Uterus (tissue), 4 donors: Measurements from ENCODE around the gene THAP4. TPM values are rescaled to one million over a fixed set of nuclear protein-coding genes. Genes with fewer than 3 reads are reported as not detected.

Experiments
- DNase-seq, 2 donors: peaks; one replicate each; pipeline ENCODE4 v3.0.0-alpha.2; 2019 to 2020
- H3K27ac ChIP-seq, 2 donors: fragments of 200-600 bp; sonication (generic); 1 replicate in 1 of 2; 2 replicates in 1 of 2; pipeline ENCODE4 v1.5.1; 2016 to 2018
- H3K27me3 ChIP-seq, 2 donors: fragments of 200-600 bp; sonication (generic); one replicate each; pipeline ENCODE4 v1.5.1; 2018 to 2019; ENCODE audit warnings: control low read depth in 1 of 2
- H3K36me3 ChIP-seq, 2 donors: fragments of 200-600 bp; sonication (generic); one replicate each; pipeline ENCODE4 v1.5.1; 2019; ENCODE audit warnings: control low read depth in 1 of 2
- H3K4me1 ChIP-seq, 2 donors: fragments of 200-600 bp; sonication (generic); one replicate each; pipeline ENCODE4 v1.5.1; 2018 to 2019; ENCODE audit warnings: control low read depth in 1 of 2
- H3K4me3 ChIP-seq, 2 donors: fragments of 200-600 bp; sonication (generic); 1 replicate in 1 of 2; 2 replicates in 1 of 2; pipeline ENCODE4 v1.5.1; 2018 to 2019; ENCODE audit warnings: mild to moderate bottlenecking in 1 of 2
- H3K9me3 ChIP-seq, 2 donors: fragments of 200-600 bp; sonication (generic); one replicate each; pipeline ENCODE4 v1.5.1; 2019; ENCODE audit warnings: control low read depth in 1 of 2
- CTCF ChIP-seq, 4 experiments: fragments of 200-600 bp in 2 of 4; fragments of 450-650 bp in 2 of 4; sonication (generic) in 2 of 4; IDR thresholded peaks; one replicate each; pipeline ENCODE4 v1.5.1; 2016 to 2019; ENCODE audit warnings: antibody characterized with exemption in 4 of 4, mild to moderate bottlenecking in 2 of 4, moderate library complexity in 1 of 4
- POLR2A ChIP-seq, 2 donors: fragments of 450-650 bp; IDR thresholded peaks; one replicate each; pipeline ENCODE4 v1.6.1; 2016; ENCODE audit warnings: antibody characterized with exemption in 2 of 2, mild to moderate bottlenecking in 1 of 2, moderate library complexity in 1 of 2
- intact Hi-C: fragments of 100-400 bp; cut with DNase I; formaldehyde crosslinking; loops from one replicate; pipeline ENCODE4 v1.15.1; 2023; ENCODE audit warnings: low total_unique reads
- total RNA-seq, 4 donors: library from RNA; depleted of rRNA in 3 of 4; stranded (reverse); fragments of >200 nt in 3 of 4; gene quantifications; one replicate each; pipeline versions ENCODE4 v1.1.0 to v1.2.4, GENCODE V29; 2014 to 2023
- donor health status: DM: yes; HTN: yes; CAD: no.

The THAP4 gene
- total RNA-seq, 4 donors from 2014 or later: 21.2 to 42.7 (median 28.9) TPM

DNA sequence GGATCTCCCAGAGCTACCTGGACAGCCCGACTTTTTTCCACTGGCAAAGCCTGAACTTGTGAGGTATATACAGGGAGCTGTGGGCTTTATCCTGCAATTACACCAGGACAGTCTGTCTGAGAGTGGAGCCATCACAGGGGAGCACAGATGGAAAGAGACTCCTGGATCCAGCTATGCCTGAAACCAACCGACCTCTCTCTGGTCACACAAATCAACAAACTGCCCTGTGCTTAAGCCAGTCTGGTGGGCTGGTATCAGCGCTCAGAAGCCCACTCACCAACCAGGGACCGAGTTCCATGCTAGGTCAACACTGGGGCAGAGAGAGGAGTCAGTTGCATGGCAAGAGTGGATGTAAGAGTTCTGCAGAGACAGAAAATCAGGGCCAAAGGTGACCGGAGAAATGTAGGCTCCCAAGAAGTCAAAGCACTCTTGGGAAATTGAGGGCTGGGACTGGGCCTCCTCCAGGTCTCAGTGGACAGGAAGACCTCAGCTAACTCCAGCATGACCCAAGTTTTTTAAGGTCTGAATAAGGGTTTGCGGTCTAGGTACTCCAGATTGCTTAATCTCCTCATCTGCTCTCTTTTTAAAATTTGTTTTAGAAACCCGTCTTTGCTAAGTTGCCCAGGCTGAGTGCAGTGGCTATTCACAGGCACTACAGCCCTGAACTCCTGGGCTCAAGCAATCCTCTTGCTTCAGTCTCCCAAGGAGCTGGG, 82.2 kb downstream of the THAP4 start:
- Histone ChIP-seq H3K27ac (no peak overlapping the region), H3K36me3 (no peaks in the 10 kb centered on the region), H3K4me1 (no peaks in the 10 kb centered on the region), H3K4me3 (no peak overlapping the region), H3K9me3 (peaks cover 0 to 6% of the 10 kb centered on the region in 2 donors), H3K27me3 (no peaks in the 10 kb centered on the region)
- TF ChIP-seq POLR2A (IDR thresholded peaks at IDR 0.05) (no peak), CTCF (IDR thresholded peaks at IDR 0.05) (no peak)
- intact Hi-C loops: no loop called here
- no peak for DNase-seq

- TF ChIP-seq CTCF (IDR thresholded peaks at IDR 0.05) (no peak), POLR2A (IDR thresholded peaks at IDR 0.05) (no peak)
- Histone ChIP-seq H3K36me3 (no peaks in the 10 kb centered on the region), H3K9me3 (peaks cover 0 to 6% of the 10 kb centered on the region in 2 donors), H3K4me3 (no peak overlapping the region), H3K27me3 (no peaks in the 10 kb centered on the region), H3K27ac (no peak overlapping the region), H3K4me1 (no peaks in the 10 kb centered on the region)
- intact Hi-C loops: no loop called here
- no peak for DNase-seq
These were observed 83.0 kb downstream of the THAP4 start for GRCh38 chr2:241553981-241554380.

- DNase-seq: no peak
- H3K27me3 ChIP-seq: no peaks in the 10 kb centered on the region
- H3K36me3 ChIP-seq: no peaks in the 10 kb centered on the region
- no peak for TF ChIP-seq CTCF (IDR thresholded peaks at IDR 0.05)
- TF ChIP-seq POLR2A (IDR thresholded peaks at IDR 0.05): no peak
- no peak overlapping the region for H3K4me3 ChIP-seq
- peaks cover 0 to 6% of the 10 kb centered on the region in 2 donors for H3K9me3 ChIP-seq
- intact Hi-C loops: no loop called here
- H3K4me1 ChIP-seq: no peaks in the 10 kb centered on the region
- no peak overlapping the region for H3K27ac ChIP-seq
These were observed 83.5 kb downstream of the THAP4 start for GRCh38 chr2:241553512-241553830.

- H3K4me1 ChIP-seq: peaks cover 0 to 5% of the 10 kb centered on the region in 2 donors
- H3K36me3 ChIP-seq: no peaks in the 10 kb centered on the region
- intact Hi-C loops: no loop called here
- peaks cover 0 to 6% of the 10 kb centered on the region in 2 donors for H3K9me3 ChIP-seq
- H3K27me3 ChIP-seq: no peaks in the 10 kb centered on the region
- no peak overlapping the region for H3K27ac ChIP-seq
- TF ChIP-seq CTCF (IDR thresholded peaks at IDR 0.05): no peak
- TF ChIP-seq POLR2A (IDR thresholded peaks at IDR 0.05): no peak
- H3K4me3 ChIP-seq: no peak overlapping the region
- no peak for DNase-seq
These were observed 84.8 kb downstream of the THAP4 start for GRCh38 chr2:241551998-241552737.

DNA sequence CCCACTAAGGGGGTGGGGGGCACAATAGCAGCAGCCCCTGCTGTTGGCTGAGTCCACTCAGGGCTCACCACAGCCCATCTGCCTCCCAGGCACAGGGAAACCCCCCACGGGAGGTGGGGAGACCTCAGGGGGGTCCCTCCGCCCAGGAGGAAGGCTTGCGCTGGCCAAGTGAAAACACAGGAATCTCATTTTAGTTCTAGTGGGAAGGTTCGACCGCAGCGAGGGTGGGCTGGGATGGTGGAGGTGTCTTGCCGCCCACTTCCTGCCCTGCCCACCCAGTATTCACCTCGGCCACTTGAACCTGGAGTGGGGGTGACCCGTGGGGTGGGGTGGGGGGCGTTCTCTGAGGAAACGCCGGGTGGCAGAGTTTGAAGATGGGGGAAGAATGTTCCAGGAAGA, 85.4 kb downstream of the THAP4 start:
- H3K4me3 ChIP-seq: no peak overlapping the region
- TF ChIP-seq POLR2A (IDR thresholded peaks at IDR 0.05) (no peak), CTCF (IDR thresholded peaks at IDR 0.05) (no peak)

More for the DNA sequence above, 85.4 kb downstream of the THAP4 start:
- DNase-seq: no peak
- intact Hi-C loops: no loop called here
- H3K36me3 ChIP-seq: no peaks in the 10 kb centered on the region
- peaks cover 0 to 2% of the 10 kb centered on the region in 2 donors for H3K9me3 ChIP-seq
- H3K4me1 ChIP-seq: peaks cover 0 to 11% of the 10 kb centered on the region in 2 donors
- H3K27ac ChIP-seq: no peak overlapping the region
- H3K27me3 ChIP-seq: no peaks in the 10 kb centered on the region
